ENCODE results near the gene SLC22A7.

- TF ChIP-seq POLR2AphosphoS5 (IDR thresholded peaks at IDR 0.05): no peak
- no peak for TF ChIP-seq CTCF (IDR thresholded peaks at IDR 0.05)
These were observed 29.7 kb upstream of the SLC22A7 start for GRCh38 chr6:43268355-43268700.
